AG04449 (cell line): Measurements from ENCODE around the gene OSBPL6.

ENCODE experiments used
- CTCF ChIA-PET: fragments of 350-600 bp; formaldehyde crosslinking; extraction: SDS; loops from one replicate; lab custom pipeline; 2021; ENCODE audit warnings: antibody characterized with exemption; lab: Yijun Ruan, JAX
- POLR2A ChIA-PET: fragments of 400-600, 350-600 bp; formaldehyde crosslinking; extraction: SDS; loops from one replicate; lab custom pipeline; 2020; ENCODE audit warnings: antibody characterized with exemption, inconsistent platforms; lab: Yijun Ruan, JAX
- DNase-seq: peaks from one replicate; pipeline ENCODE4 v3.0.0-alpha.2; 2010; ENCODE audit warnings: low read depth, low spot score
- H3K4me3 ChIP-seq: 2 replicates; pipeline ENCODE4 v1.5.1; 2011; ENCODE audit warnings: low read depth, mild to moderate bottlenecking, control low read depth, low read length
- CTCF ChIP-seq: IDR thresholded peaks from one replicate; pipeline ENCODE4 v1.5.1; 2011; ENCODE audit warnings: mild to moderate bottlenecking, moderate library complexity, low read length, control low read depth, inconsistent platforms; ENCODE audit not compliant: insufficient read depth; ENCODE audit errors: missing control alignments

The OSBPL6 gene

GRCh38 chr2:178450774-178451525 is 256.6 kb downstream of the OSBPL6 start, which contains the start of the genes PJVK and PRKRA:
PJVK (plus strand) TSS chr2:178451378; CDS start chr2:178453410, 2,032 bp downstream.
PRKRA (minus strand) TSS chr2:178451175; CDS start chr2:178451030, 145 bp downstream.
- peak within 1 kb of the TSS; percentile 94 for H3K4me3 ChIP-seq
- DNase-seq, result peak; percentile 78
- ChIA-PET POLR2A (interaction anchor here (0.6 to 1.3 kb wide), 6 partner anchors 10 to 218 kb away, joined by 3 to 9 read pairs (median 4); partner anchors contain the start of gene PLEKHA3), CTCF (interaction anchor here (1.4 to 1.5 kb wide), 2 partner anchors 29 to 36 kb away, joined by 5 read pairs; partner anchors contain the start of gene PLEKHA3)
- TF ChIP-seq CTCF, result no peak

- ChIA-PET CTCF (no interaction called here), POLR2A (no interaction called here)
- H3K4me3 ChIP-seq, result no peak overlapping the region
These were observed 258.0 kb downstream of the OSBPL6 start for GRCh38 chr2:178452334-178452733.

More at GRCh38 chr2:178452334-178452733, 258.0 kb downstream of the OSBPL6 start:
- TF ChIP-seq CTCF, result no peak
- no peak for DNase-seq
